GM18505 (cell line): ENCODE data around the gene KLHL34.

Experiments used
- ATAC-seq: cut with Tn5 transposase; IDR thresholded peaks from one replicate; pipeline ENCODE4 v1.9.1; 2021; ENCODE audit not compliant: unreplicated experiment
- POLR2A ChIP-seq: IDR thresholded peaks from 4 replicates; pipeline ENCODE4 v1.6.1; 2011; ENCODE audit warnings: borderline replicate concordance; ENCODE audit not compliant: insufficient read depth, insufficient read length; ENCODE audit errors: extremely low read depth

The KLHL34 gene

GRCh38 chrX:21666252-21666651 is 8.1 kb upstream of the KLHL34 start:
- ATAC-seq, result no peak
- TF ChIP-seq POLR2A, result no peak

- TF ChIP-seq POLR2A, result no peak
- no peak for ATAC-seq
Measured at GRCh38 chrX:21662761-21663160, 4.6 kb upstream of the KLHL34 start.

- ATAC-seq, result no peak
- no peak for TF ChIP-seq POLR2A
Measured at GRCh38 chrX:21661316-21661715, 3.2 kb upstream of the KLHL34 start.

- ATAC-seq, result no peak
- TF ChIP-seq POLR2A, result no peak
Measured at GRCh38 chrX:21660156-21660555, 2.0 kb upstream of the KLHL34 start.

- no peak for ATAC-seq
- TF ChIP-seq POLR2A, result no peak
Measured at GRCh38 chrX:21659320-21659719, 1.2 kb upstream of the KLHL34 start.

- ATAC-seq, result no peak
- no peak for TF ChIP-seq POLR2A
Measured at GRCh38 chrX:21658746-21659145, 616 bp upstream of the KLHL34 start.

GRCh38 chrX:21657318-21658151 is 595 bp downstream of the KLHL34 start:
- ATAC-seq, result no peak
- no peak for TF ChIP-seq POLR2A

- no peak for ATAC-seq
- TF ChIP-seq POLR2A, result no peak
Measured at GRCh38 chrX:21656587-21657317, 1.4 kb downstream of the KLHL34 start.

GRCh38 chrX:21655901-21656586 is 2.1 kb downstream of the KLHL34 start:
- no peak for TF ChIP-seq POLR2A
- ATAC-seq, result no peak

- no peak for ATAC-seq
- no peak for TF ChIP-seq POLR2A
Measured at GRCh38 chrX:21645886-21646285, 12.2 kb downstream of the KLHL34 start.

GRCh38 chrX:21645431-21645830 is 12.7 kb downstream of the KLHL34 start:
- ATAC-seq, result no peak
- TF ChIP-seq POLR2A, result no peak

GRCh38 chrX:21639775-21640174 is 18.4 kb downstream of the KLHL34 start:
- no peak for ATAC-seq
- no peak for TF ChIP-seq POLR2A

- TF ChIP-seq POLR2A, result no peak
- ATAC-seq, result no peak
Measured at GRCh38 chrX:21638311-21638710, 19.8 kb downstream of the KLHL34 start.
